ENCODE data around the gene ANO2.

The ANO2 gene

GRCh38 chr12:5620896-5621295 lies 324.2 kb downstream of the ANO2 start:
- no peak for DNase-seq (ENCODE audit: low spot score)

- DNase-seq (ENCODE audit: low spot score): no peak
These were observed 325.4 kb downstream of the ANO2 start for GRCh38 chr12:5619628-5620027.

- DNase-seq (ENCODE audit: low spot score): no peak
These were observed 328.2 kb downstream of the ANO2 start for GRCh38 chr12:5616854-5617253.

- no peak for DNase-seq (ENCODE audit: low spot score)
These were observed 329.3 kb downstream of the ANO2 start for GRCh38 chr12:5615760-5616159.

- no peak for DNase-seq (ENCODE audit: low spot score)
These were observed 330.8 kb downstream of the ANO2 start for GRCh38 chr12:5614256-5614655.

GRCh38 chr12:5612556-5613410 lies 332.3 kb downstream of the ANO2 start:
- DNase-seq (ENCODE audit: low spot score): no peak

GRCh38 chr12:5611162-5611561 lies 333.9 kb downstream of the ANO2 start:
- no peak for DNase-seq (ENCODE audit: low spot score)

- no peak for DNase-seq (ENCODE audit: low spot score)
These were observed 345.7 kb downstream of the ANO2 start for GRCh38 chr12:5599378-5599777.

- no peak for DNase-seq (ENCODE audit: low spot score)
These were observed 351.1 kb downstream of the ANO2 start for GRCh38 chr12:5593998-5594397.

- DNase-seq (ENCODE audit: low spot score): no peak
These were observed 352.0 kb downstream of the ANO2 start for GRCh38 chr12:5593086-5593485.

GRCh38 chr12:5592310-5592709 lies 352.7 kb downstream of the ANO2 start:
- DNase-seq (ENCODE audit: low spot score): no peak

GRCh38 chr12:5590316-5590715 lies 354.7 kb downstream of the ANO2 start:
- DNase-seq (ENCODE audit: low spot score): no peak

- no peak for DNase-seq (ENCODE audit: low spot score)
These were observed 356.0 kb downstream of the ANO2 start for GRCh38 chr12:5589054-5589453.

- DNase-seq (ENCODE audit: low spot score): no peak
These were observed 356.5 kb downstream of the ANO2 start for GRCh38 chr12:5588591-5588990.

GRCh38 chr12:5588176-5588575 lies 356.9 kb downstream of the ANO2 start:
- DNase-seq (ENCODE audit: low spot score): no peak

- DNase-seq (ENCODE audit: low spot score): no peak
These were observed 357.3 kb downstream of the ANO2 start for GRCh38 chr12:5587711-5588121.

GRCh38 chr12:5586201-5586600 lies 358.9 kb downstream of the ANO2 start:
- no peak for DNase-seq (ENCODE audit: low spot score)

GRCh38 chr12:5585178-5585577 lies 359.9 kb downstream of the ANO2 start:
- DNase-seq (ENCODE audit: low spot score): no peak

- no peak for DNase-seq (ENCODE audit: low spot score)
These were observed 360.5 kb downstream of the ANO2 start for GRCh38 chr12:5584412-5585175.

GRCh38 chr12:5582541-5582940 lies 362.5 kb downstream of the ANO2 start:
- DNase-seq (ENCODE audit: low spot score): no peak

GRCh38 chr12:5582018-5582417 lies 363.0 kb downstream of the ANO2 start:
- DNase-seq (ENCODE audit: low spot score): no peak

- no peak for DNase-seq (ENCODE audit: low spot score)
These were observed 363.4 kb downstream of the ANO2 start for GRCh38 chr12:5581616-5582015.

GRCh38 chr12:5581019-5581418 lies 364.0 kb downstream of the ANO2 start:
- DNase-seq (ENCODE audit: low spot score): no peak
